ENCODE measurements around the gene CTSD.

CTSD gene

DNA sequence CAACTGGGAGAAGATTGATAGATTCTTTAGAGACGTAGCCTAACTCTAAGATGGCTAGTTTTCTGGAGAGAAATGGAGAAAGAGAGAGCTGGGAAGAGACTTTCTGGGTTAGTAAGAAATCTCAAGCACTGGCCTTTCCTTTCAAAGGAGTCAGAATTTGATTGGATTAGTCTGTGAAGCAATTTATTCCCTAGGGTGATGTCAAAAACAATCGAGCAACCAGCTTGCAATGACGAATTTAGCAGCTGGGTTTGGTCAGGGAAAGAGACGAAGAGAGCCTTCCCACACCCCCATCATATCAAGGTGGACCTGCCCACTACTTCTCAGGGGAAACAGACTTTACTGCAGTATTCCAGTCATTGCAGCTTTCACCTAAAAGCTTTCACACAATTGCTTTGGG, 56.0 kb downstream of the CTSD start:
- Mint-ChIP-seq H3K36me3 (no peaks in the 10 kb centered on the region), H3K27ac (no peak overlapping the region)
- CTCF ChIA-PET = interaction anchor here (0.6 to 4.7 kb wide), 11 partner anchors 14 to 778 kb away, joined by 3 to 39 read pairs (median 4); partner anchors contain the start of gene SYT8

DNA sequence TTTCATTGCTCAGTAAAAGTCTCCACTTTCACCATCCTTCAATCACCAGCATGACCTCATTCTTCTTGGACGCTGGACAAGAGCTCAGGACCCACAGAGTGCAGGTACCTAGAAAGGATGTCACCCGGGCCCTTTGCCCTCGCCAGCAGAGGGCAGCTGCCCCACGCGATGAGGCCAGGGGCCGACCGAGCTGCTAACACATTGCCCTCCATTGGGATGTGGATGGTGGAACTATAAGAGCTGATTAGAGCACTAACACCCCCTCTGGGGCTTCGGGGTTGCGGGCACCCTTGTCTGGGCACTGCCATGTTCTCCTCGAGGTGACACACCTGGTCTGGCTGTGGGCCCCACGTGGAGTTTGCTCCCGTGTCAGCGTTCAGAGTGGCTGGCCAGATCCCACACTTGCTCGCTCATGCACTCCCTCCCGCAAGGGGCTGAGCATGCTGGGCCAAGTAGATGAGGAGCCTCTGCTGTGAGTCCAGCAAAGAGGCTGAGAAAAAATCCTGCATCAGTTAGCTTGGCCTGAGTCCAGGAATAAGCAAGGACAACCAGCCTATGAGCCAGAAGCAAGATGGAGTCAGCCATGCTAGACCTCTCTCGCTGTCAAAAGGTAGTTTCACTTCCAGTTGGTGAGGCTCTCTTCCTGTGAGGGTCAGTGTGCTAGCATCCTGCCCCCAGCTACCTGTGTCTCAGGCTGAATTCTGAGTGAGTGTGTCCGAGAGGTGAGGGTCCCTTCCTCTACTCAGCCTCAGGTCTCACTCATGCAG, 56.9 kb downstream of the CTSD start:
- Mint-ChIP-seq H3K27ac (no peak overlapping the region), H3K36me3 (no peaks in the 10 kb centered on the region), H3K4me1 (no peaks in the 10 kb centered on the region), H3K27me3 (peaks cover 19% of the 10 kb centered on the region), H3K9me3 (peaks cover 4% of the 10 kb centered on the region), H3K4me3 (no peak overlapping the region)
- peak; percentile 52 for DNase-seq
- CTCF ChIA-PET = interaction anchor here (1.1 to 4.7 kb wide), 10 partner anchors 13 to 409 kb away, joined by 3 to 39 read pairs (median 4); partner anchors contain the start of gene SYT8

More for the DNA sequence above, 56.0 kb downstream of the CTSD start:
- H3K4me1 Mint-ChIP-seq = no peaks in the 10 kb centered on the region
- H3K4me3 Mint-ChIP-seq = no peak overlapping the region
- H3K9me3 Mint-ChIP-seq = no peaks in the 10 kb centered on the region
- no peak for DNase-seq
- H3K27me3 Mint-ChIP-seq = peaks cover 19% of the 10 kb centered on the region

DNA sequence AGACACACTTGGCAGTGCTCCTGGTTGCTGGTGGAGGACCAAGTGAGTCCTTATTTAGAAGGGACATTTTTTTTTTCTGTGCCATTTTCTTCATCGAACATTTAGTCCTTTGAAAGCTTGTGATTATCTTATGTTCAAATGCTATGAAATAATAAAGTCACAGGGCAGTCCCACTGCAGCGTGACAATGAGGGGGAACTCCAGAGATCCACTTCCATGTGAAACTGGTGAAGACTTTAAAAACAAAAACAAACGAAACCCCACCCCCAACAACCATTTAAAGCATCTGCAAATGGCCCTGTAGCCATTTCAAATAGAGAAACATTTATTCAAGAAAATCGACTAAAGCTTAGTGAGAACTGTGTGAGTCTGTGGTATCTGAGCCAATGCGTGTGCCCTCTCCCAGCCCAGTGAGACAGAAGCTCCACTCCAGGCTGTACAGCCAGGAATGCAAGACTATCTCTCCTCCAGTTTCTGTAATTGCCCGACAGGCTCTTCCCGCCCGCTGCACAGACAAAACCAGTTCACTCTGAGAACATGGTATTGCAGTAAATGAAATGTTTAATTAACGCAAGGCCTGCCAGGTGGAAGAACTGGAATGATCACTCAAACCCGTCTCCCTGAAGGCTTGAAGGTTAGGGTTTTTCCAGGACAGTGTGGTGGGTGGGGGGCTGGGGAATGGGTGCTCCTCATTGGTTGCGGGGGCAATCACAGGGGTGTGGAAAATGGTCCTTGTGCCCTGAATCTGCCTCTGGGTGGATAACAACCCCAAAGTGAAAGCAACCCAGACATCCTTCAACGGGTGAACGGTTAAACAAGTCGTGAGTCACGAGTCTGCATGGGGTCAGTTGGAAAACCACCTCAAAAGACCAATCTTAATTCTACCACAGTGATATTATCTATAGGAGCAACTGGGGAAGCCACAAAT, 58.3 kb downstream of the CTSD start:
- Mint-ChIP-seq H3K9me3 (peaks cover 12% of the 10 kb centered on the region), H3K4me1 (peaks cover 5% of the 10 kb centered on the region), H3K4me3 (no peak overlapping the region), H3K27me3 (peaks cover 28% of the 10 kb centered on the region), H3K27ac (no peak overlapping the region), H3K36me3 (no peaks in the 10 kb centered on the region)
- no peak for DNase-seq
- CTCF ChIA-PET = interaction anchor here (1.0 to 4.7 kb wide), 3 partner anchors 11 to 296 kb away, joined by 3 to 39 read pairs (median 18); partner anchors contain the start of gene SYT8

DNA sequence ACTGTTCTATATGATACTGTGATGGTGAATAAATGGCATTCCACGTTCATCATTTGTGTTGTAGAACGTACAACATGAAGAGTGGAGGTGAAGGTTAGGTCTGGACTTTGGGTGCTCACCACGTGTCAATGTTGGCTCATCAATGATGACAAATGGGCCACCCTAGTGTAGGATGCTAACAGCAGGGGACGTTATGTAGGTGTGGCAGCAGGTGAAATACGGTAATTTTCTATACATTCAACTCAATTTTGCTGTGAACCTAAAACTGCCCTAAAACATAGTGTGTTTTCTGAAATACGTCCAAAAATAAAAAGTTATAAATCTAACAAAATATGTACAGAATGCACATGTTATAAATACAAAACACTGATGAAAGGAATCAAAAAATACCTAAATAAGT, 60.6 kb downstream of the CTSD start:
- peaks cover 30% of the 10 kb centered on the region for H3K27me3 Mint-ChIP-seq
- peaks cover 12% of the 10 kb centered on the region for H3K9me3 Mint-ChIP-seq

More for the DNA sequence above, 60.6 kb downstream of the CTSD start:
- no peaks in the 10 kb centered on the region for H3K36me3 Mint-ChIP-seq
- CTCF ChIA-PET = interaction anchor here (0.9 to 2.1 kb wide), 3 partner anchors 9 to 449 kb away, joined by 3 to 4 read pairs (median 3); no protein-coding TSS in a partner anchor
- no peak for DNase-seq
- peaks cover 5% of the 10 kb centered on the region for H3K4me1 Mint-ChIP-seq
- no peak overlapping the region for H3K27ac Mint-ChIP-seq
- no peak overlapping the region for H3K4me3 Mint-ChIP-seq
